Dermis lymphatic vessel endothelial cell (primary cell): ENCODE results near the gene ARHGEF17. TPM values are rescaled to one million over a fixed set of nuclear protein-coding genes. Genes with fewer than 3 reads are reported as not detected.

Experiments
- total RNA-seq: library from RNA; depleted of rRNA; stranded (reverse); fragments of >200 nt; gene quantifications from 2 replicates; pipeline ENCODE4 v1.2.1, GENCODE V29; 2014

Gene ARHGEF17, protein sequence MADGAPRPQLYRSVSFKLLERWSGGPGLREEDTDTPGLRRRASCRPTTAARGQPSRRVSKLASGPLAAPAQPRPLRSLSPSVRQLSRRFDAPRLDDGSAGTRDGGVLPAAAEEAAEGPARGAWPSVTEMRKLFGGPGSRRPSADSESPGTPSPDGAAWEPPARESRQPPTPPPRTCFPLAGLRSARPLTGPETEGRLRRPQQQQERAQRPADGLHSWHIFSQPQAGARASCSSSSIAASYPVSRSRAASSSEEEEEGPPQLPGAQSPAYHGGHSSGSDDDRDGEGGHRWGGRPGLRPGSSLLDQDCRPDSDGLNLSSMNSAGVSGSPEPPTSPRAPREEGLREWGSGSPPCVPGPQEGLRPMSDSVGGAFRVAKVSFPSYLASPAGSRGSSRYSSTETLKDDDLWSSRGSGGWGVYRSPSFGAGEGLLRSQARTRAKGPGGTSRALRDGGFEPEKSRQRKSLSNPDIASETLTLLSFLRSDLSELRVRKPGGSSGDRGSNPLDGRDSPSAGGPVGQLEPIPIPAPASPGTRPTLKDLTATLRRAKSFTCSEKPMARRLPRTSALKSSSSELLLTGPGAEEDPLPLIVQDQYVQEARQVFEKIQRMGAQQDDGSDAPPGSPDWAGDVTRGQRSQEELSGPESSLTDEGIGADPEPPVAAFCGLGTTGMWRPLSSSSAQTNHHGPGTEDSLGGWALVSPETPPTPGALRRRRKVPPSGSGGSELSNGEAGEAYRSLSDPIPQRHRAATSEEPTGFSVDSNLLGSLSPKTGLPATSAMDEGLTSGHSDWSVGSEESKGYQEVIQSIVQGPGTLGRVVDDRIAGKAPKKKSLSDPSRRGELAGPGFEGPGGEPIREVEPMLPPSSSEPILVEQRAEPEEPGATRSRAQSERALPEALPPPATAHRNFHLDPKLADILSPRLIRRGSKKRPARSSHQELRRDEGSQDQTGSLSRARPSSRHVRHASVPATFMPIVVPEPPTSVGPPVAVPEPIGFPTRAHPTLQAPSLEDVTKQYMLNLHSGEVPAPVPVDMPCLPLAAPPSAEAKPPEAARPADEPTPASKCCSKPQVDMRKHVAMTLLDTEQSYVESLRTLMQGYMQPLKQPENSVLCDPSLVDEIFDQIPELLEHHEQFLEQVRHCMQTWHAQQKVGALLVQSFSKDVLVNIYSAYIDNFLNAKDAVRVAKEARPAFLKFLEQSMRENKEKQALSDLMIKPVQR (N-terminal part only)
- 48.4 and 60.4 TPM in 2 replicates for total RNA-seq

DNA sequence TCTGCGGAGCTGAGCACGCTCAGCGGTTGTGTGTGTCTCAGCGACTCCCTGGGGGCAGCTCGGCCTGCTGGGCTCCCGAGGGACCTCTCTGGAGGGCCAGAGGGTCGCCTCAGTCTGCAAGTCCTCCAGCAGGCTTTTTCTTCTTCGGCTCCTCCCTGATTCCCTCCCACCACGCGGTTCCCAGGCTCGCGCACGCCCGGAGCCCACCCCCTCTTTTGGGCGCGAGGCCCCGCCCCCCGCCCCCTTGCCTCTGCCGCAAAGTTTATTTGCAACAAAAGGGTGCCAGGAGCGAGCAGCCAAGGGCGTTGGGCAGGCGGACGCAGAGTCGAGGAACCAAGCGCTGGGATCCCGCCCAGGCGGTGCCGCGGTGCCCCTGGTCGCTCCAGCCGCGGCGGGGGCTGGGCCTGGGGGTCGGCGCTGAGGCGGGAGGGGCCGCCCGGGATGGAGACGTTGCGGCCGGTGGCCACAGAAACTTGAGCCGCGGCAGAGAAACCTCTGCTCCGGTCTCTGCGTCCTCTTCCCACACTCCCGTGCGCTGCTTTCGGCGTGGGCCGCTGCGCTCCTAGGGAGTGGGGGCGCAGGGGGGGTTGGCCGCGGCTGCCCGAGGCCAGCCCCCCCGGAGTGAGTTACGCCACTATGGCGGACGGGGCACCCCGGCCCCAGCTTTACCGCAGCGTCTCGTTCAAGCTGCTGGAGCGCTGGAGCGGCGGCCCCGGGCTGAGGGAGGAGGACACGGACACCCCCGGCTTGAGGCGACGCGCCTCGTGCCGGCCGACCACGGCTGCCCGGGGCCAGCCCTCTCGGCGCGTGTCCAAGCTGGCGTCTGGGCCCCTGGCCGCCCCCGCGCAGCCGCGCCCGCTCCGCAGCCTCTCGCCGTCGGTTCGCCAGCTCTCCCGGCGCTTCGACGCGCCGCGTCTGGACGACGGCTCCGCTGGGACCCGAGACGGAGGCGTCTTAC, at the start of gene ARHGEF17:
Gene ARHGEF17, plus strand, starts transcription at position 274 of the 958 bp plus-strand sequence. Its CDS starts 363 bp downstream, at position 637.

GRCh38 chr11:73271936-73272679, 36.0 kb upstream of the ARHGEF17 start, which contains the start of gene P2RY6:
Gene P2RY6 (plus strand): TSS chr11:73272338. CDS start chr11:73296519, 24,181 bp downstream.

DNA sequence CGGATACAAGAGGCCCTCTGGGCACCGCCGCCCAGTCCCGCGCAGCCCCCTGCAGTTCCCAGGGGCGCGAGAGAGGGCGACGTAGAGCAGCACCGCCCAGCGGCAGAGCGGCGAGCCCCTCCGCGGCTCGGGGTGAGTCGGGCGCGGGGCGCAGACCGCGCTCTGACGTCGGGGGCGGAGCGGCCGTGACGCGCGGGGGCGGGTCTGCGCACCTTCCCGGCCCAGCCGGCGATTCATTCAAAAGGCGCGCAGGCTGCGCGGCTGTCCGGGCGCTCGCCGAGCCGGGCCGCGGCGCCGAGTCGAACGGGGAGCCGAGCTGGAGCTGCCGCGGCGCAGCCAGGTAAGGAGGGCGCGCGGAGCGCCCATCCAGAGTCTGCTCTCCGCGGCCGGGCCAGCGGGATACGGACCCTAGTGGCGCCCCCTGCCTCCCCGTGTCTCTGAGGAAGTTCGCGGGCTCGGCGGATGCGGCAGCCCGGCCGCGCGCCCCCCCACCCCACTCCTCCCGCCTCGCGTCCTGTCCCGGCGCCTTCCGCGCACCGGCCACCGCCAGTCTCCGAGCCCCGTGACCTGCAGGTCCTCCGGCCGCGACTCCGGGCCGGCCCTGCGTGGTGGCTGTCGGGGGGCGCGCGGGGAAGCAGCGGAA, 68.2 kb downstream of the ARHGEF17 start, which contains the start of gene RELT:
Gene RELT, plus strand, starts transcription at position 240 of the 643 bp plus-strand sequence. CDS start 12,738 bp downstream, outside the sequence.

Other genes with a start within 250 kb of the ARHGEF17 start
- 20.4 and 27.5 TPM in 2 replicates for gene FCHSD2, start 166.0 kb upstream of the ARHGEF17 start, total RNA-seq
- under 0.01 and 0.11 TPM in 2 replicates for gene P2RY2, start 90.0 kb upstream of the ARHGEF17 start, total RNA-seq
- gene P2RY6, start 35.9 kb upstream of the ARHGEF17 start, total RNA-seq, result 0.11 and 0.17 TPM in 2 replicates
- 2.5 and 5.0 TPM in 2 replicates for gene RELT, start 68.1 kb downstream of the ARHGEF17 start, total RNA-seq